Chondrocyte (in vitro differentiated cells): Measurements from ENCODE around the gene SPAM1. TPM values are rescaled to one million over a fixed set of nuclear protein-coding genes. Genes with fewer than 3 reads are reported as not detected.

Source experiments
- DNase-seq: peaks from one replicate; pipeline ENCODE4 v3.0.0; 2021; ENCODE audit warnings: mixed read lengths, low spot score
- H3K27ac Mint-ChIP-seq: one replicate; pipeline ENCODE4 v1.8.0; 2021; ENCODE audit warnings: mild to moderate bottlenecking, moderate library complexity, mixed read lengths; ENCODE audit not compliant: unreplicated experiment
- H3K27me3 Mint-ChIP-seq: 2 replicates; pipeline ENCODE4 v1.8.0; 2021; ENCODE audit warnings: low read depth, mixed read lengths
- H3K36me3 Mint-ChIP-seq: 2 replicates; pipeline ENCODE4 v1.8.0; 2021; ENCODE audit warnings: low read depth, mixed read lengths
- H3K4me1 Mint-ChIP-seq: 2 replicates; pipeline ENCODE4 v1.8.0; 2021; ENCODE audit warnings: low read depth, mild to moderate bottlenecking, mixed read lengths
- H3K4me3 Mint-ChIP-seq: one replicate; pipeline ENCODE4 v1.8.0; 2021; ENCODE audit warnings: mild to moderate bottlenecking, moderate library complexity, mixed read lengths; ENCODE audit not compliant: unreplicated experiment
- H3K9me3 Mint-ChIP-seq: 2 replicates; pipeline ENCODE4 v1.8.0; 2021; ENCODE audit warnings: low read depth, mixed read lengths
- long read RNA-seq: library from polyadenylated mRNA; stranded (forward); transcript quantifications from one replicate; pipeline ENCODE4 v2.0.0, GENCODE V29; 2021
- total RNA-seq: library from RNA; stranded (reverse); gene quantifications from 3 replicates; pipeline ENCODE4 v1.2.1, GENCODE V29; 2021
- TF ChIP-seq, protein P1 (sequence below): fragments of 200-600 bp; sonication (generic); IDR thresholded peaks from 2 replicates; pipeline ENCODE4 v1.5.0; 2021; ENCODE audit warnings: antibody characterized with exemption, mild to moderate bottlenecking, moderate library complexity

Gene SPAM1, protein sequence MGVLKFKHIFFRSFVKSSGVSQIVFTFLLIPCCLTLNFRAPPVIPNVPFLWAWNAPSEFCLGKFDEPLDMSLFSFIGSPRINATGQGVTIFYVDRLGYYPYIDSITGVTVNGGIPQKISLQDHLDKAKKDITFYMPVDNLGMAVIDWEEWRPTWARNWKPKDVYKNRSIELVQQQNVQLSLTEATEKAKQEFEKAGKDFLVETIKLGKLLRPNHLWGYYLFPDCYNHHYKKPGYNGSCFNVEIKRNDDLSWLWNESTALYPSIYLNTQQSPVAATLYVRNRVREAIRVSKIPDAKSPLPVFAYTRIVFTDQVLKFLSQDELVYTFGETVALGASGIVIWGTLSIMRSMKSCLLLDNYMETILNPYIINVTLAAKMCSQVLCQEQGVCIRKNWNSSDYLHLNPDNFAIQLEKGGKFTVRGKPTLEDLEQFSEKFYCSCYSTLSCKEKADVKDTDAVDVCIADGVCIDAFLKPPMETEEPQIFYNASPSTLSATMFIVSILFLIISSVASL
- total RNA-seq = not detected in 3 replicates
- long read RNA-seq = 0 reads

DNA sequence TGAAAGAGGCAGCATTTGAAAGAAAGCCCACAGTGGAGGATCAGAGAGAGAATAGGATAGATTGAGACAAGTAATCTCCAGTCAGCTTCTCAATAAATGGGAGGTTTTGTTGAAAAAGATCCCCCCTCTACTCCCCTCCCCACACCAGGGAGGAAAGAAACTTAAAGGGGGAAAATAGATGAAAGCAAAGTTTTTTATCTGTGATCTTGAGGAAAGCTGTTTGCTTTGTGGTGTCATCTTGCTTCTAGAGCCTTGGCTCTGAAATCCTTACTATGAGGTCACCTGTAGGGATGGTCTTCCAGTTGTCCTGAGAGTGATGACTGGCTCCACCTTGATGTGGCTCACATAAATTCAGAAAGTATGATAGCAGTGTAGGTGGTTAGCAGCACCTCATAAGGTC lies at the start of gene SPAM1:
Gene SPAM1 (plus strand): TSS at position 301 of the 400 bp plus-strand sequence. CDS start 28,330 bp downstream, outside the sequence.
- TF ChIP-seq, protein P1, sequence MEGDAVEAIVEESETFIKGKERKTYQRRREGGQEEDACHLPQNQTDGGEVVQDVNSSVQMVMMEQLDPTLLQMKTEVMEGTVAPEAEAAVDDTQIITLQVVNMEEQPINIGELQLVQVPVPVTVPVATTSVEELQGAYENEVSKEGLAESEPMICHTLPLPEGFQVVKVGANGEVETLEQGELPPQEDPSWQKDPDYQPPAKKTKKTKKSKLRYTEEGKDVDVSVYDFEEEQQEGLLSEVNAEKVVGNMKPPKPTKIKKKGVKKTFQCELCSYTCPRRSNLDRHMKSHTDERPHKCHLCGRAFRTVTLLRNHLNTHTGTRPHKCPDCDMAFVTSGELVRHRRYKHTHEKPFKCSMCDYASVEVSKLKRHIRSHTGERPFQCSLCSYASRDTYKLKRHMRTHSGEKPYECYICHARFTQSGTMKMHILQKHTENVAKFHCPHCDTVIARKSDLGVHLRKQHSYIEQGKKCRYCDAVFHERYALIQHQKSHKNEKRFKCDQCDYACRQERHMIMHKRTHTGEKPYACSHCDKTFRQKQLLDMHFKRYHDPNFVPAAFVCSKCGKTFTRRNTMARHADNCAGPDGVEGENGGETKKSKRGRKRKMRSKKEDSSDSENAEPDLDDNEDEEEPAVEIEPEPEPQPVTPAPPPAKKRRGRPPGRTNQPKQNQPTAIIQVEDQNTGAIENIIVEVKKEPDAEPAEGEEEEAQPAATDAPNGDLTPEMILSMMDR = no peak
- peaks cover 6% of the 10 kb centered on the region for H3K27me3 Mint-ChIP-seq
- no peaks in the 10 kb centered on the region for H3K9me3 Mint-ChIP-seq
- H3K4me1 Mint-ChIP-seq = no peaks in the 10 kb centered on the region
- DNase-seq = no peak
- no peaks in the 10 kb centered on the region for H3K36me3 Mint-ChIP-seq
- no peak within 1 kb of the TSS for H3K4me3 Mint-ChIP-seq
- no peak within 1 kb of the TSS for H3K27ac Mint-ChIP-seq

DNA sequence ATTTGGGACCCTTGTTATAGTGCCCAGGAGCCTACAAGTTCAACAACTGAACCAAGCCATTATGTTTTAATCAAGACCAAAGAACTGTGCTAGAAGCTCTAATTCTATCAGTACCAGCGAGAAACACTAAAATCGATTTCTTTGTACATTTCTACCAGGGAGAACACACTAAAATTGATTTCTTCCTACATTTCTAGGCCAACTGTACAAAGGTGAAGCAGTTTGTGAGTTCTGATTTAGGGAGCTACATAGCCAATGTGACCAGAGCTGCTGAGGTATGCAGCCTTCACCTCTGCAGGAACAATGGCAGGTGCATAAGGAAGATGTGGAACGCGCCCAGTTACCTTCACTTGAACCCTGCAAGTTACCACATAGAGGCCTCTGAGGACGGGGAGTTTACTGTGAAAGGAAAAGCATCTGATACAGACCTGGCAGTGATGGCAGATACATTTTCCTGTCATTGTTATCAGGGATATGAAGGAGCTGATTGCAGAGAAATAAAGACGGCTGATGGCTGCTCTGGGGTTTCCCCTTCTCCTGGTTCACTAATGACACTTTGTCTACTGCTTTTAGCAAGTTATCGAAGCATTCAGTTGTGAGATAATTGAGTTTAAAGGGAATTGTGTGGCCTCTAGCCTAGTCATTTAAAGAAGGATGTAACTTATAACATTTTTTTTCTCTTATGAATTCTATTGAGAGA lies 48.3 kb upstream of the SPAM1 start:
- H3K9me3 Mint-ChIP-seq = no peaks in the 10 kb centered on the region
- H3K4me1 Mint-ChIP-seq = no peaks in the 10 kb centered on the region
- H3K27me3 Mint-ChIP-seq = peaks cover 7% of the 10 kb centered on the region
- H3K36me3 Mint-ChIP-seq = no peaks in the 10 kb centered on the region
- no peak for DNase-seq
- no peak overlapping the region for H3K27ac Mint-ChIP-seq
- TF ChIP-seq, protein P1 = no peak
- no peak overlapping the region for H3K4me3 Mint-ChIP-seq

DNA sequence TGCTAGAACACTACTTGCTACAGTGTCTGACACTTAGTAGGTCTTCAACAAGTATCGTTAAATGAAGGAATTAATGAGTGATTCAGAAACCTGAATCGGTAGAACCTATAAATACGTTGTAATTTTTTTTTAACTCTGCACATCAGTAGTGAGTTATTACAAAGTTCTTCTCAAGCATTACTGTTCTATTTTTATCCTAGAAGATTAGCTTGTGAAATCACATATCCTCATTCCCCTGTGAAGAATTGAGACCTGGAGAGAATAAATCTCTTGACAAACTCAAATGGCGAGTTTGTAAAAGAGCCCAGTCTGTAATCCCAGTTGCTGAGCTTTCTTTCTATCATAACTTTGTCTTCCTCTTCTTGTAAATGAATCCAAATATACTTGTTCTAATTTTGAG lies 45.4 kb upstream of the SPAM1 start:
- Mint-ChIP-seq H3K4me1 (no peaks in the 10 kb centered on the region), H3K36me3 (no peaks in the 10 kb centered on the region), H3K9me3 (no peaks in the 10 kb centered on the region), H3K27ac (no peak overlapping the region), H3K27me3 (peaks cover 2% of the 10 kb centered on the region), H3K4me3 (no peak overlapping the region)
- DNase-seq = no peak
- TF ChIP-seq, protein P1 = no peak

DNA sequence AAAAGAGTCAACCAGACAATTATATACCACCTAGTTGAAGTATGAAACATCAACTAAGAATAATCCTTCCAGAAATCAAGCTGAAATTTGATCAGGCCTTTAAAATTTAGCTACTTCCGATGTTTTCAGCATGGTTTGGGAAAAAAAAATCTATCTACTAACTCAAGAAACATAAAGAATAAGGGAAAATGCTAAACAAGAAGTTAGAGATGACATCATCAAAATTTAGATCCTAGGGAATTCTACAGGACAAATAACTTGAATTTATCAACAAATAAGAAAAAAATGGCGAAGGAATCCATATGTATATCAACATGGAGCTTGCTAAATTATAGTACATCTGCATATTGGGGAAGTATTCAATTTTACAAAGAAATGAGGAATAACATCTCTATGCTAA lies 43.7 kb upstream of the SPAM1 start:
- H3K36me3 Mint-ChIP-seq = no peaks in the 10 kb centered on the region
- no peak for DNase-seq
- no peaks in the 10 kb centered on the region for H3K9me3 Mint-ChIP-seq
- TF ChIP-seq, protein P1 = no peak
- H3K27me3 Mint-ChIP-seq = peaks cover 3% of the 10 kb centered on the region
- no peaks in the 10 kb centered on the region for H3K4me1 Mint-ChIP-seq
- H3K27ac Mint-ChIP-seq = no peak overlapping the region
- no peak overlapping the region for H3K4me3 Mint-ChIP-seq

DNA sequence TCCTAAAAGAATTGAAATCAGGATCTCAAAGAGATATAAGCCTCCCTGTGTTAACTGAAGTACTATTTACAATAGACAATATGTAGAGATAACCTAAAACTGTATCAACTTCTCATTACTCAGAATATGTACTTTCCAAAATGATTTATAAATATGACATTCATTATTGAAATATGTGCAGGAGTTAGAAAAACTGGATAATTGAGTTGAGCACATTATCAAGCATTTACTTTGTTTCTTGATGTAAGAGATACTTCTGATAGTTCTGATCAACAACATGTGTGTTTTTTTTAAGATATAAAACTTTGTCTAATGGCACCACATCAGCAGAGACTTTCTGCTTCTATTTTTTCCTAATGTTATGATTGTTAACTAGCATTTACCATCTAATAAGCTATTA lies 41.9 kb upstream of the SPAM1 start:
- TF ChIP-seq, protein P1 = no peak
- H3K4me3 Mint-ChIP-seq = no peak overlapping the region

More for the DNA sequence above, 41.9 kb upstream of the SPAM1 start:
- Mint-ChIP-seq H3K27me3 (peaks cover 7% of the 10 kb centered on the region), H3K9me3 (no peaks in the 10 kb centered on the region), H3K36me3 (no peaks in the 10 kb centered on the region), H3K27ac (no peak overlapping the region), H3K4me1 (no peaks in the 10 kb centered on the region)
- no peak for DNase-seq
